Esophagus mucosa (tissue), 1 donor: ENCODE data around the gene RBMXL3. TPM values are rescaled to one million over a fixed set of nuclear protein-coding genes. Genes with fewer than 3 reads are reported as not detected.
"Not testable (repeated sequence)": the region's sequence is repeated elsewhere in the genome, so short reads cannot be mapped to it uniquely, and the experiment has no call there.

Experiments
- ATAC-seq: fragments of 200-7000 bp; cut with Tn5 transposase; one replicate; pipeline ENCODE4 v1.9.1; 2020
- total RNA-seq: library from RNA; stranded (reverse); gene quantifications from one replicate; pipeline ENCODE4 v1.2.4, GENCODE V29; 2023
- donor health status: DM: yes; HTN: yes; CAD: no.

RBMXL3 gene
- not detected for total RNA-seq

DNA sequence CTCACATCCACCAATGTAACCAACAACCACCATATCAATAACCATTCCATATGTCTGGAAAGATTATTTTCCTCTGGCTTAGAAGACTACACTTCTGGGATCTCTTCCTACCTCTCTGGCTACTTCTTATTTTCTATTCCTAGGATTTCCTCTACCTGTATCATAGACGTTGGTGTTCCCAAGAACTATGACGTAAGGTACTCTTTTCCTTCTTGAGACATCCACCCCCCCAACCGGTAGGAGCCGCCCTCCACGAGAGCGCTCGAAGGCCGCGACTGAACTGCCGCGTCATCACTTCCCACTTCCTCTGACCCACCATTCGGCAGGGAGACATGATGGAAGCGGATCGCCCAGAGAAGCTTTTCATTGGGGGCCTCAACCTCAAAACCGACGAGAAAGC lies at the start of gene RBMXL3:
Gene RBMXL3 (plus strand): TSS at position 301 of the 400 bp plus-strand sequence. CDS start 32 bp downstream, at position 333.
- no peak for ATAC-seq

DNA sequence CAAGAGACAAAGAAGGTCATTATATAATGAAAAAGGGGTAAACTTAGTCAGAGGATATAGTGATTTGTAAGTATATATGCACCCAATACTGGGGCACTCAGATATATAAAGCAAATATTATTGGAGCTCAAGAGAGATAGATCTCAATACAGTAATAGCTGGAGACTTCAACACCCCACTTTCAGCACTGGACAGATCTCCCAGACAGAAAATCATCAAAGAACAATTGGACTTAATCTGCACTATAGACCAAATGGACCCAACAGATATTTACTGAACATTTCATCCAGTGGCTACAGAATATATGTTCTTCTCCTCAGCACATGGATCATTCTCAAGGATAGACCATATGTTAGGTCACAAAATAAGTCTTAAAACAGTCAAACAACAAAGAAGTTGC lies 47.2 kb upstream of the RBMXL3 start:
- ATAC-seq = no peak

DNA sequence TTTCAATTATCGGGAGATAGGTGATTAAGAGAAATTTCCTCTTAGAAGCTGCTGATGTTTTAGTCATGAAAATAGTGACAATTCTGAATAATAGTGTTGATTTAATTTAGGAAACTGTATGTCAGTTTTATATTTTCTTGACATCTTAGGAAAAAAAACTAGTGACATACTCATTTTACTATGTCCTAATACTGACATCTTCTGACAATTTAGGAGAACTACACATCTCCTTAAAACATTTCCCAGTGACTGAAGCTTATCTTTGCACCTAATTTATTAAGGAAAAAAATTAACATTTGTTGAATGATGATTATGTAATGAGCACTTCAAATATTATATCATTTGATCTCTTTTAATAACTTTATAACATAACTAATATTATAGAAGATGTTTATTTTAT lies 42.0 kb upstream of the RBMXL3 start:
- ATAC-seq = no peak

DNA sequence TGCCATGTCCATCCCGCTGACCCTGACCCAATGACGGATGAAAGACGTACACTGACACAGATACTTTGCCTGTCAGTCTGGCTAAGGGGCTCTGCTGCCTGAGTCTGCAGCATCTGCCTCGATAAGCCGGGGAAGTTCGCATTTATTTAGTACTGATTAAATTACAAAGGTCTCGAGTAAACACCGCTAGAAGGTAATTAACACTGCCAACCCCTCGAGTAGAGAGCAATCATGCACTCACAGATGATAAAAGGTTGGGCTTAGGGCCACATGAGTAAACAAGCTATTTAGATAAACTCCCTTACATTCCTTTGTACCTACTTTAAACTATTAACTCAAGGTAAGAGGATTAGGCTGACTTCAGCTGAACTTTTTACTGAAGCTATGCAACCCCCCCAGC lies 16.0 kb upstream of the RBMXL3 start:
- ATAC-seq = no peak

DNA sequence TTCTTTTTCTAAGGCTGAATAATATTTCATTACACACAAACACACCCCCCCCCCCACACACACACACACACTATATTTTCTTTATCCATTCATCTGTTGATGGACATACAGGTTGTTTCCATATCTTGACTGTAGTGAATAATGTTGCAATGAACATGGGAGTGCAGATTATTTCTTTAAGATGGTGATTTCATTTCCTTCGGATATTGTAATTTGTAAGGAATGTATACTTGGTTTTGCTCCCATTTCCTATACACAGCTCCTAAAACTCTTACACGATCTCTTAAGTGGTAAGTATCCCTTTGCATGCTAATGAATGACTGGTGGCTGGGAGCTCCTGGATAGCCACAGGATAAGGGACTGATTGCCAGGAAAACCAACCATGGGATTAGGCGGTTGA lies 14.7 kb upstream of the RBMXL3 start:
- no peak for ATAC-seq

DNA sequence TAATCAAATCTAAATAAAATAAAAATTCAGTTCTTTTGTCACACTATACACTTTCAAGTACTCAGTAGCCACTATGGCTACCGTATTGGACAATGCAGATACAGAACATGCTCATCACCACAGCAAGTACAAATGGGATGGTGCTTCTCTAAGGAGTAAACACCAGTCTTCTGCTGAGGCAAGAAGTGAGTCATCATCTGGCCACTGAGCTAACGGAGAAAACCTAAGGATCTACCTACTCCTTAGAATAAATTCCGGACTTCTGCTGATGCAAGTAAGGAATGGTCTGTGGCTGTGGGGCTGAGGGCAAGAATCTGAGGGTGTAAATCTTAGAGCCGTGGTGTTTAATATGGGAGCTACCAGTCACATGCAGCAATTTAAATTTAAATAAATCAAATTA lies 11.3 kb upstream of the RBMXL3 start:
- ATAC-seq = no peak

DNA sequence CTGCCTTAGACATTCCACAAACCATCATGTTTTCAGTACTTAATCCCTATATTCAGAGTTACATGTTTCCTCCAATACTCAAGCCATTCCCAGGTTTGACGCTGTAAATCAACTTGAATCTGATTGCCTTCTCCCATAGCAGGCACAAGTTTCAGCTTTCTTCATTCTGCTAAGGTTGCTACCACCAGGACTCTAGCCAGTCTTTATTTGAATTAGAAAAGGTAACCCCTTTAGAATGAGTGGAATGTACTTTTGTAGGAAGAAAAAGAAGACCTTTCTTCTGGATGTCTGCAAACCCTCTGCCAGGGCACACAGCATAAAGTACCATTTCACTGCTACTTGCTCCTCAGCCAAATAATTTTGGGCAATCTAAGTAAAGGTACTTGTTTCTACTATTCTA lies 10.7 kb upstream of the RBMXL3 start:
- ATAC-seq = no peak

DNA sequence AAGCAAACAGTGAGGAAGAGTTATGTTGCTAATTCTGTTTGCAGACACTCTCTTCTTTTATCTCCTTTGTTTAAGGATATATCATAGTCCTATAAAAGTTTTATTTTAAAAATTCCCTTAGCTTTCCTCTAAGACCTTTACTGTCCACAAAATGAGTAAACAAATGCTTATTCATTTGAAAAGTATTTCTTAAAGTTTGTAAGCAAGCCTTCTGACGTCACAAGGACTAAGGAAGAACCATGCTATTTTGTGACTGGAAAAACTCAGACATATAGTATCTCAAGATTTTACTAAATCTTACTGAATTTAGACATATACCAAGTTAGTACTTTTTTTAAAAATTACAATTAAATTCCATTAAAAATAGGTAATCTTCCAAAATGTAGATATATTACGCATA lies 5.2 kb upstream of the RBMXL3 start:
- no peak for ATAC-seq

DNA sequence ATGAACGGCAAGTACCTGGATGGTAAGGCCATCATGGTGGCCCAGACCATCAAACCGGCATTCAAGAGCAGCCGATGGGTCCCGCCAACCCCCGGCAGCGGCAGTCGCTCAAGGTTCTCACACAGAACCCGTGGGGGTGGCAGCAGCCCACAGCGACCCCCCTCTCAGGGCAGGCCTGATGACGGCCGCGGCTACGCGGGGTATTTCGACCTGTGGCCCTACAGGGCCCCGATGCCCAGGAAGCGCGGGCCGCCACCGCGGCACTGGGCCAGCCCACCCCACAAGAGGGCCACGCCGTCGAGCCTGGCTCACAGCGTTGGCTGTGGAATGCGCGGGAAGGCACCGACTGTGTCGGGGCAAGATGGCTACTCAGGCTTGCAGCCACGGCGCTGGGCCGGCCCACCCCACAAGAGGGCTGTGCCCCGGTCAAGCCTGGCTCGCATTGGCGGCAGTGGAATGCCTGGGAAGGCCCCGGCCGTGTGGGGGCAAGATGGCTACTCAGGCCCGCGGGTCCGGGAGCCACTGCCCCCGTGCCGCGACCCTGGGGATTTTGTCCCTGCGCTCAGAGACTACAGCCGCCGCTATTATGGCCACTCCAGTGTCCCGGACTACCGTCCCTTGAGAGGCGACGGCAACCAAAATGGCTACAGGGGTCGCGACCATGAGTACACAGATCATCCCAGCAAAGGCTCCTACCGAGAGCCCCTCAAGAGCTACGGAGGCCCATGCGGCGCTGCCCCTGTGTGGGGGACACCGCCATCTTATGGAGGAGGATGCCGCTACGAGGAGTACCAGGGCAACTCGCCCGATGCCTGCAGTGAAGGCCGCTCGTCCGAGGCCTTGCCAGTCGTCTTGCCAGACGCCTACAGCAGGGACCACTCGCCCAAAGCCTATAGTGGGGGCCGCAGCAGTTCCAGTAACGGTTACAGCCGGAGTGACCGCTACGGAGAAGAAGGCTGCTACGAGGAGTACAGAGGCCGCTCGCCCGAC lies 731 bp downstream of the RBMXL3 start:
- ATAC-seq = no peak

DNA sequence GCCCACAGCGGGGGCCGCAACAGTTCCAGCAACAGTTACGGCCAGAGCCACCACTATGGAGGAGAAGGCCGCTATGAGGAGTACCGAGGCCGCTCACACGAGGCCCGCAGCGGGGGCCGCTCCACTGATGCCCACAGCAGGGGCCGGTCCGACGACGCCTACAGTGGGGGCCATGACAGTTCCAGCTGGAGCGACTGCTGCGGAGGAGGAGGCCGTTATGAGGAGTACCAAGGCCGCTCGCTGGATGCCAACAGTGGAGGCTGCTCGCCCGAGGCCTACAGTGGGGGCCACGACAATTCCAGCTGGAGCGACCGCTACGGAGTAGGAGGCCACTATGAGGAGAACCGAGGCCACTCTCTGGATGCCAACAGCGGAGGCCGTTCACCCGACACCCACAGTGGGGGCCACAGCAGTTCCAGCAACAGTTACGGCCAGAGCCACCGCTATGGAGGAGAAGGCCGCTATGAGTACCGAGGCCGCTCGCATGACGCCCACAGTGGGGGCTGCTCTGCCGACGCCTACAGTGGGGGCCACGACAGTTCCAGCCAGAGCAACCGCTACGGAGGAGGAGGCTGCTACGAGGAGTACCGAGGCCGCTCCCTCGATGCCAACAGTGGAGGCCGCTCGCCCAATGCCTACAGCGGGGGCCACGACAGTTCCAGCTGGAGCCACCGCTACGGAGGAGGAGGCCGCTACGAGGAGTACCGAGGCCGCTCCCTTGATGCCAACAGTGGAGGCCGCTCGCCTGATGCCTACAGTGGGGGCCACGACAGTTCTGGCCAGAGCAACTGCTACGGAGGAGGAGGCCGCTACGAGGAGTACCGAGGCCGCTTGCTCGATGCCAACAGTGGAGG lies 1.7 kb downstream of the RBMXL3 start:
- ATAC-seq = no peak

DNA sequence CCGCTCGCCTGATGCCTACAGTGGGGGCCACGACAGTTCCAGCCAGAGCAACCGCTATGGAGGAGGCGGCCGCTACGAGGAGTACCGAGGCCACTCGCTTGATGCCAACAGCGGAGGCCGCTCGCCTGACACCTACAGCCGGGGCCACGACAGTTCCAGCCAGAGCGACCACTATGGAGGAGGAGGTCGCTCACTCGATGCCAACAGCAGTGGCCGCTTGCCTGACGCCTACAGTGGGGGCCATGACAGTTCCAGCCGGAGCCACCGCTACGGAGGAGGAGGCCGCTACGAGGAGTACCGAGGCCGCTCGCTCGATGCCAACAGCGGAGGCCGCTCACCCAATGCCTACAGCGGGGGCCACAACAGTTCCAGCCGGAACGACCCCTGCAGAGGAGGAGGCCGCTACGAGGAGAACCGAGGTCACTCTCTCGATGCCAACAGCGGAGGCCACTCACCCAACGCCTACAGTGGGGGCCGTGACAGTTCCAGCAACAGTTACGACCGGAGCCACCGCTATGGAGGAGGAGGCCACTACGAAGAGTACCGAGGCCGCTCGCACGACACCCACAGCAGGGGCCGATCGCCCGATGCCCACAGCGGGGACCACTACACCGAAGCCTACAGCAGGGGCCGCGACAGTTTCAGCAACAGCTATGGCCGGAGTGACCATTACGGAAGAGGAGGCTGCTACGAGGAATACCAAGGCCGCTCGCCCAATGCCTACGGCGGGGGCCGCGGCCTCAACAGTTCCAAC lies 2.5 kb downstream of the RBMXL3 start:
- ATAC-seq = no peak

DNA sequence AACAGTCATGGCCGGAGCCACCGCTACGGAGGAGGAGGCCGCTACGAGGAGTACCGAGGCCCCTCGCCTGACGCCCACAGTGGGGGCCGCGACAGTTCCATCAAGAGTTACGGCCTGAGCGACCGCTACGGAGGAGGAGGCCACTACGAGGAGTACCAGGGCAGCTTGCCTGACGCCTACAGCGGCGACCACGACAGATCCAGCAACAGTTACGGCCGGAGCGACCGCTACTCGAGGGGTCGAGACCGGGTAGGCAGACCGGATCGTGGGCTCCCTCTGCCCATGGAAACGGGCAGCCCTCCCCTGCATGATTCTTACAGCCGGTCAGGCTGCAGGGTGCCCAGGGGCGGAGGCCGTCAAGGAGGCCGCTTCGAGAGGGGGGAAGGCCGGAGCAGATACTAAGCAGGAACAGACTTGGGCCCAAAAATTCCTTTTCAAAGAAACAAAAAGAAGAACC lies 3.1 kb downstream of the RBMXL3 start:
- no peak for ATAC-seq

DNA sequence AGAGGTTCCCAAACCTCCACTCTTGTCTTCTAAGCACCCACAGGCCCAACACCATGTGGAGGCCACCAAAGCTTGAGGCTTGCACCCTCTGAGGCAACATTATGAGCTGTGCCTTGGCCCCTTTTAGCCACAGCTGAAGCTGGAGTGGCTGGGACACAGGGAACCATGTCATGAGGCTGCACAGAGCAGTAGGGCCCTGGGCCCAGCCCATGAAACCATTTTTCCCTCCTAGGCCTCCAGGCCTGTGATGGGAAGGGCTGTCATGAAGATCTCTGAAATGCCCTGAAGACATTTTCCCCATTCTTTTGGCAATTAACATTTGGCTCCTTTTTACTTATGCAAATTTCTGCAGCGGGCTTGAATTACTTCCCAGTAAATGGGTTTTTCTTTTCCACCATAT lies 14.8 kb downstream of the RBMXL3 start:
- no peak for ATAC-seq

DNA sequence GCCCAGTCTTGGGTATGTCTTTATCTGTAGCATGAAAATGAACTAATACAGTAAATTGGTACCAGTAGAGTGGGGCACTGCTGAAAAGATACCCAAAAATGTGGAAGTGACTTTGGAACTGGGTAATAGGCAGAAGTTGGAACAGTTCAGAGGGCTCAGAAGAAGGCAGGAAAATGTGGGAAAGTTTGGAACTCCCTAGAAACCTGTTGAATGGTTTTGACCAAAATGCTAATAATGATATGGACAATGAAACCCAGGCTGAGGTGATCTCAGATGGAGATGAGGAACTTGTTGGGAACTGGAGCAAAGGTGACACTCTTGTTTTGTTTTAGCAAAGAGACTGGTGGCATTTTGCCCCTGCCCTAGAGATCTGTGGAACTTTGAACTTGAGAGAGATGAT lies 20.3 kb downstream of the RBMXL3 start:
- ATAC-seq = not testable (repeated sequence)

DNA sequence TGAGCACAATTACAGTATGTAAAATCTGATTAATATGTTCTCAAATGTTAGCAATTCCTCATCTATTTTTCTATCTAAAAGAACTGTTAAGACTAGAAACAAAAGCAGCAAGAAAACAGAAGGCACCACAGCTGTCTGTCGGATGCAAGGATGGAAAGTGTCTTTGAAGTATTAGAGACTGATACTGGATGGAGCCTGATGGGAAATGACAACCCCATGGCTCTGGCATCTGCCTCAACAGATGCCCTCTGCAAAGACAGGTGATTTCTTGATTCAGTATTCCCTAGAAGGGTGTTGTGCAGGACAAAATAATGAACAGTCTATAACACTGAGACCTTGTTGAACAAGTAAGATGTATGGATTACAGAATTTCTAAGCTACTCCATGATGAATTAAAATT lies 24.9 kb downstream of the RBMXL3 start:
- ATAC-seq = no peak

DNA sequence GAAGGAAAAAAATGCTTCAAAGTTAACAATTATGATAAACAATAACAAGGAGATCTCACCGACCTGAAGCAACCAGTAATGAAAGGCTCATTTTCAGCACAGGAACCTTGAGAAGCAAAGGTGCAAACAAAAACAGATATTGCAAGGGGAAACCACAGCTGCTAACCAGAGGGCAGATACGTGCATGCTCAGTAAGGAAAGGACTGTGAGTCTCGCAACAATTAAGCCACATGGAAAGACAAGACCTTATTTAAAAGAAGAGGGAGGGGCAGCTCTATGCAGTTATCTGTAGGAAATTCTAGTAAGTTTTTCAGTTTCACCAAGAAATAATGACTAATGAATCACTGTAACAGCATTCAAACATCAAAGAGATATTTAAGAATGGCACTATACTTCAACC lies 25.4 kb downstream of the RBMXL3 start:
- ATAC-seq = no peak

DNA sequence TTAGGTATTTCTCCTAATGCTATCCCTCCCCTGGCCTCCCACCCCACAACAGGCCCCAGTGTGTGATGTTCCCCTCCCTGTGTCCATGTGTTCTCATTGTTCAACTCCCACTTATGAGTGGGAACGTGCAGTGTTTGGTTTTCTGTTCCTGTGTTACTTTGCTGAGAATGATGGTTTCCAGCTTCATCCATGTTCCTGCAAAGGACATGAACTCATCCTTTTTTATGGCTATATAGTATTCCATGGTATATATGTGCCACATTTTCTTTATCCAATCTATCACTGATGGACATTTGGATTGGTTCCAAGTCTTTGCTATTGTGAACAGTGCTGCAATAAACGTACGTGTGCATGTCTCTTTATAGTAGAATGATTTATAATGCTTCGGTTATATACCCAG lies 28.1 kb downstream of the RBMXL3 start:
- ATAC-seq = not testable (repeated sequence)

DNA sequence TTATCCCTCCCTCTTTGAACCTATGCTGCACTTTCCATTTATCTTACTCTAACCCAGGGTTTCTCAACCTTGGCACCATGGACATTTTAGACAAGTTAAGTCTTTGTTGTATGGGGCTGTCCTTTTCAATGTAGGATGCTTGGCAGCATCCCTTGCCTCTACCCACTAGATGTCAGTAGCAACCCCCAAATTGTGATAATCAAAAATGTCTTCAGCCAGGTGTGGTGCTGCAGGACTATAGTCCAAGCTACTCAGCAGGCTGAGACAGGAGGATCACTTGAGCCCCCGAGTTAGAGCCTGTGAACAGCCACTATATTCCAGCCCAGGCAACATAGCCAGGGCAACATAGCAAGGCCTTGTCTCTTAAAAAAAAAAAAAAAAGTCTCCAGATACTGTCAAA lies 37.7 kb downstream of the RBMXL3 start:
- ATAC-seq = no peak

DNA sequence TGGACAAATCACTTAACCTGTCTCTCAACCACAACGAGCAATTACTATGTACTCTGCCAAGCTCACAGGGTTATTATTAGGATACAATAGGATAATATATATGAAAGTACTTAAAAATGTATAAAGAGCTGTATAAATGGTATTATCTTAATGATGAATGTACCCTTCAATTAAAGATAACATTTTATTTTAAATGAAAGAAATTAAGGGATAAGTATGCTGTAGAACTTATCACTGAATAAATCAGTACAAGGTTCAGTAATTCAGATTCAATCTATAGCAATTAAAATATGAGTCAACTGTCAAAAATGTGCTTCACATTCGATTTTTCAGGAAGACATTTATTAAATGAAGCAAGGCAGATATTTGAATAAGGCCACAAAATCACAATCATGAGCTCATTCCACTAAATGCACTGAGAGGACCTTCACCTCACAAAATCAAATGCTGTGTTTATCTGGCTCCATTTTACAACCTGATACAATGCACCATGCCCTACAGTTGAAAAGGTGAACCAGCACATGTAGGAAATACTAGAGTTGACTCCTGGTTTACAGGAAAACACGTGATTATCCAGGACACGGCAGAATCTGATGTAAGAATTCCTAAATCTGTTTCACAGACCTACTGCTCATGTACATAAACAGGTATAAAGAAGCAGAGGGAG lies 40.3 kb downstream of the RBMXL3 start:
- ATAC-seq = no peak

DNA sequence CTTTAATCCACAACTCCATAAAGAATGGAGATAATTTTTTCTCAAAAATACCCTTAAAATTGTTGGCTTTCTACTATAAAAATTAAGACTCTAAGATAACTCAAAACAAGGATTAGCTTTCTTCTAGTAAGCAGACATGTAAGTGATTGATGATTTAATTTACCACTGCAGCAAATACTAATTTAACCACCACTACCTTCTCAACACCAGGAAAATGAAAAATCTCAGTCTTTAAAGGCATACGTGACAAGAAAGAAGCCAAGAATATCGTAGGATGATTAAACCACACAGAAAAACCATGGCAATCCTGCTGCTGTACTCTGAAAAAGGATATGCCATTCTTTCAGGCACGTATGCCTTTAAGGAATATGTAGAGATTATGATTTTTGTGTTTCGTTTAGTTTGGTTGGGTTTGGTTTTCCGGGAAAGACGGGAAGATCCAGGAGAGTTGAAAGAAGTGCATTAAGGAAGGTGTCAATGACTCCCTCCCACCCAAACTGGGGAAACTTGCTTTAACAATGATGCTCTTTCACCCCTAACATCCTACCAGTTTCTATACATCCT lies 43.8 kb downstream of the RBMXL3 start:
- no peak for ATAC-seq
